Lower leg skin (tissue), 3 donors: Measurements from ENCODE around the gene ODF4.

Experiments
- POLR2A ChIP-seq, 2 donors: fragments of 450-650 bp; IDR thresholded peaks; one replicate each; pipeline ENCODE4 v1.6.1; 2016 to 2017; ENCODE audit warnings: antibody characterized with exemption in 2 of 2, mild to moderate bottlenecking in 1 of 2, moderate library complexity in 1 of 2
- TF ChIP-seq, protein P1 (sequence below), 3 donors: fragments of 450-650 bp; IDR thresholded peaks; one replicate each; pipeline ENCODE4 v1.5.1; 2016; ENCODE audit warnings: antibody characterized with exemption in 3 of 3, mild to moderate bottlenecking in 3 of 3, moderate library complexity in 2 of 3

GRCh38 chr17:8392274-8392673 is 52.6 kb downstream of the ODF4 start:
- TF ChIP-seq, protein P1, sequence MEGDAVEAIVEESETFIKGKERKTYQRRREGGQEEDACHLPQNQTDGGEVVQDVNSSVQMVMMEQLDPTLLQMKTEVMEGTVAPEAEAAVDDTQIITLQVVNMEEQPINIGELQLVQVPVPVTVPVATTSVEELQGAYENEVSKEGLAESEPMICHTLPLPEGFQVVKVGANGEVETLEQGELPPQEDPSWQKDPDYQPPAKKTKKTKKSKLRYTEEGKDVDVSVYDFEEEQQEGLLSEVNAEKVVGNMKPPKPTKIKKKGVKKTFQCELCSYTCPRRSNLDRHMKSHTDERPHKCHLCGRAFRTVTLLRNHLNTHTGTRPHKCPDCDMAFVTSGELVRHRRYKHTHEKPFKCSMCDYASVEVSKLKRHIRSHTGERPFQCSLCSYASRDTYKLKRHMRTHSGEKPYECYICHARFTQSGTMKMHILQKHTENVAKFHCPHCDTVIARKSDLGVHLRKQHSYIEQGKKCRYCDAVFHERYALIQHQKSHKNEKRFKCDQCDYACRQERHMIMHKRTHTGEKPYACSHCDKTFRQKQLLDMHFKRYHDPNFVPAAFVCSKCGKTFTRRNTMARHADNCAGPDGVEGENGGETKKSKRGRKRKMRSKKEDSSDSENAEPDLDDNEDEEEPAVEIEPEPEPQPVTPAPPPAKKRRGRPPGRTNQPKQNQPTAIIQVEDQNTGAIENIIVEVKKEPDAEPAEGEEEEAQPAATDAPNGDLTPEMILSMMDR (IDR thresholded peaks at IDR 0.05), result no peak
- no peak for TF ChIP-seq POLR2A (IDR thresholded peaks at IDR 0.05)
